HL-60 (cell line): ENCODE results near the gene CHD5.

Experiments used
- DNase-seq, 2 experiments: peaks; one replicate each; pipeline ENCODE4 v3.0.0-alpha.2; 2010 to 2020; ENCODE audit warnings: low read depth in 1 of 2, low spot score in 1 of 2
- H3K27ac ChIP-seq: fragments of 250-450 bp; sonication (Bioruptor Pico); replicated peaks from 2 replicates; pipeline ENCODE4 v1.5.1; 2020; ENCODE audit warnings: mild to moderate bottlenecking, moderate library complexity
- H3K27me3 ChIP-seq: fragments of 250-450 bp; sonication (Bioruptor Pico); 2 replicates; pipeline ENCODE4 v1.5.1; 2021; ENCODE audit warnings: mild to moderate bottlenecking, moderate library complexity; ENCODE audit not compliant: insufficient read depth, poor library complexity, severe bottlenecking
- H3K4me3 ChIP-seq: replicated peaks from 2 replicates; pipeline ENCODE4 v1.5.1; 2011; ENCODE audit warnings: mild to moderate bottlenecking, control low read depth, low read length; ENCODE audit not compliant: insufficient read depth
- CTCF ChIP-seq: IDR thresholded peaks from one replicate; pipeline ENCODE4 v1.5.1; 2011; ENCODE audit warnings: low read length, control low read depth, inconsistent platforms; ENCODE audit not compliant: insufficient read depth
- GABPA ChIP-seq: IDR thresholded peaks from 2 replicates; pipeline ENCODE4 v1.6.1; 2012; ENCODE audit warnings: low read depth
- POLR2AphosphoS5 ChIP-seq: IDR thresholded peaks from 2 replicates; pipeline ENCODE4 v1.6.1; 2012; ENCODE audit warnings: low read depth
- REST ChIP-seq: IDR thresholded peaks from 2 replicates; pipeline ENCODE4 v1.6.1; 2012; ENCODE audit warnings: low read depth; ENCODE audit not compliant: insufficient replicate concordance
- SPI1 ChIP-seq: IDR thresholded peaks from 2 replicates; pipeline ENCODE4 v1.6.1; 2012; ENCODE audit warnings: low read depth, mild to moderate bottlenecking, borderline replicate concordance

CHD5 gene

GRCh38 chr1:6071219-6071618 is 108.9 kb downstream of the CHD5 start:
- Histone ChIP-seq H3K4me3 (no peak overlapping the region), H3K27ac (no peak overlapping the region), H3K27me3 (no peaks in the 10 kb centered on the region)
- no peak for DNase-seq
- no peak for TF ChIP-seq CTCF
- TF ChIP-seq GABPA: no peak
- no peak for TF ChIP-seq REST
- no peak for TF ChIP-seq SPI1
- no peak; the same call in 1 of the 2 replicates for TF ChIP-seq POLR2AphosphoS5

GRCh38 chr1:6070450-6070974 is 109.6 kb downstream of the CHD5 start:
- no peak overlapping the region for H3K27ac ChIP-seq
- TF ChIP-seq SPI1: no peak
- TF ChIP-seq GABPA: no peak
- TF ChIP-seq REST: no peak
- no peak for TF ChIP-seq CTCF
- TF ChIP-seq POLR2AphosphoS5: no peak
- DNase-seq: no peak
- no peak overlapping the region for H3K4me3 ChIP-seq
- no peaks in the 10 kb centered on the region for H3K27me3 ChIP-seq

GRCh38 chr1:6069573-6069972 is 110.5 kb downstream of the CHD5 start:
- H3K4me3 ChIP-seq: no peak overlapping the region
- TF ChIP-seq SPI1: no peak
- no peak for TF ChIP-seq REST
- no peak for TF ChIP-seq CTCF
- no peak for TF ChIP-seq GABPA
- no peaks in the 10 kb centered on the region for H3K27me3 ChIP-seq
- H3K27ac ChIP-seq: no peak overlapping the region
- no peak for DNase-seq
